HCT116 (cell line): ENCODE data around the gene NEXMIF.
"Not testable (repeated sequence)": the region's sequence is repeated elsewhere in the genome, so short reads cannot be mapped to it uniquely, and the experiment has no call there.

ENCODE experiments used
- EGR1 ChIP-seq: IDR thresholded peaks from 2 replicates; pipeline ENCODE4 v1.6.1; 2012; ENCODE audit warnings: low read depth
- ELF1 ChIP-seq: IDR thresholded peaks from 2 replicates; pipeline ENCODE4 v1.6.1; 2012; ENCODE audit warnings: low read depth, borderline replicate concordance
- EZH2phosphoT487 ChIP-seq: fragments of 200-600 bp; IDR thresholded peaks from 2 replicates; pipeline ENCODE4 v1.6.1; 2018; ENCODE audit warnings: antibody characterized with exemption, borderline replicate concordance
- FOSL1 ChIP-seq: IDR thresholded peaks from 2 replicates; pipeline ENCODE4 v1.6.1; 2012; ENCODE audit warnings: low read depth
- POLR2A ChIP-seq: IDR thresholded peaks from 2 replicates; pipeline ENCODE4 v1.7.0; 2011; ENCODE audit warnings: borderline replicate concordance; ENCODE audit not compliant: insufficient read depth, insufficient read length; ENCODE audit errors: extremely low read depth
- POLR2AphosphoS5 ChIP-seq: IDR thresholded peaks from 2 replicates; pipeline ENCODE4 v1.6.1; 2011; ENCODE audit warnings: mild to moderate bottlenecking, low read depth, low read length, moderate library complexity
- SIN3A ChIP-seq: IDR thresholded peaks from 2 replicates; pipeline ENCODE4 v1.6.1; 2012; ENCODE audit warnings: low read depth
- ZFX ChIP-seq: fragments of 450-650 bp; IDR thresholded peaks from 2 replicates; pipeline ENCODE4 v1.6.1; 2017
- ZNF274 ChIP-seq: fragments of 200-500 bp; sonication (Bioruptor generic); IDR thresholded peaks from 2 replicates; pipeline ENCODE4 v1.6.1; 2014; ENCODE audit warnings: mild to moderate bottlenecking, low read depth, low read length, inconsistent platforms
- TF ChIP-seq, protein P1 (sequence below), 3 experiments: fragments of 200-600 bp in 1 of 3; sonication (generic) in 1 of 3; IDR thresholded peaks in 2 of 3; conservative IDR thresholded peaks in 1 of 3; 2 replicates each; pipeline ENCODE4 v1.5.1; 2012 to 2017; ENCODE audit warnings: low read depth in 2 of 3, low read length in 2 of 3, antibody characterized with exemption in 1 of 3, borderline replicate concordance in 1 of 3, control low read depth in 1 of 3, mild to moderate bottlenecking in 1 of 3, mixed read lengths in 1 of 3, mixed run types in 1 of 3, moderate library complexity in 1 of 3; ENCODE audit not compliant: insufficient read depth in 1 of 3

DNA sequence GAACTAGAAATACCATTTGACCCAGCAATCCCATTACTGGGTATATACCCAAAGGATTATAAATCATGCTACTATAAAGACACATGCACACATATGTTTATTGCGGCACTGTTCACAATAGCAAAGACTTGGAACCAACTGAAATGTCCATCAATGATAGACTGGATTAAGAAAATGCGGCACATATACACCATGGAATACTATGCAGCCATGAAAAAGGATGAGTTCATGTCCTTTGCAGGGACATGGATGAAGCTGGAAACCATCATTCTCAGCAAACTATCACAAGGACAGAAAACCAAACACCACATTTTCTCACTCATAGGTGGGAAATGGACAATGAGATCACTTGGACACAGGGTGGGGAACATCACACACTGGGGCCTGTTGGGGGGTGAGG is 105.5 kb downstream of the NEXMIF start:
- not testable (repeated sequence) for TF ChIP-seq POLR2A, ZFX, POLR2AphosphoS5, ELF1, ZNF274, EGR1, EZH2phosphoT487, SIN3A, FOSL1
- TF ChIP-seq, protein P1, sequence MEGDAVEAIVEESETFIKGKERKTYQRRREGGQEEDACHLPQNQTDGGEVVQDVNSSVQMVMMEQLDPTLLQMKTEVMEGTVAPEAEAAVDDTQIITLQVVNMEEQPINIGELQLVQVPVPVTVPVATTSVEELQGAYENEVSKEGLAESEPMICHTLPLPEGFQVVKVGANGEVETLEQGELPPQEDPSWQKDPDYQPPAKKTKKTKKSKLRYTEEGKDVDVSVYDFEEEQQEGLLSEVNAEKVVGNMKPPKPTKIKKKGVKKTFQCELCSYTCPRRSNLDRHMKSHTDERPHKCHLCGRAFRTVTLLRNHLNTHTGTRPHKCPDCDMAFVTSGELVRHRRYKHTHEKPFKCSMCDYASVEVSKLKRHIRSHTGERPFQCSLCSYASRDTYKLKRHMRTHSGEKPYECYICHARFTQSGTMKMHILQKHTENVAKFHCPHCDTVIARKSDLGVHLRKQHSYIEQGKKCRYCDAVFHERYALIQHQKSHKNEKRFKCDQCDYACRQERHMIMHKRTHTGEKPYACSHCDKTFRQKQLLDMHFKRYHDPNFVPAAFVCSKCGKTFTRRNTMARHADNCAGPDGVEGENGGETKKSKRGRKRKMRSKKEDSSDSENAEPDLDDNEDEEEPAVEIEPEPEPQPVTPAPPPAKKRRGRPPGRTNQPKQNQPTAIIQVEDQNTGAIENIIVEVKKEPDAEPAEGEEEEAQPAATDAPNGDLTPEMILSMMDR (IDR thresholded peaks at IDR 0.05 in 2 of 3, conservative IDR thresholded peaks at IDR 0.05 in 1 of 3; ENCODE audit: borderline replicate concordance in 1 of 3, insufficient read depth in 1 of 3, low read depth in 2 of 3, low read length in 2 of 3): not testable (repeated sequence)
